HepG2 (cell line): Measurements from ENCODE around the gene C5orf15. TPM values are rescaled to one million over a fixed set of nuclear protein-coding genes. Genes with fewer than 3 reads are reported as not detected.

Experiments used
- AGO2 ChIP-seq: fragments of 200-400 bp; formaldehyde crosslinking; optimal IDR thresholded peaks from 2 replicates; pipeline ENCODE3; 2017; ENCODE audit warnings: mild to moderate bottlenecking, low read depth, low read length, moderate library complexity
- GABPB1 ChIP-seq: IDR thresholded peaks from 2 replicates; pipeline ENCODE4 v1.6.1; 2016; ENCODE audit warnings: mild to moderate bottlenecking, missing genetic modification reagents, moderate library complexity, missing compliant biosample characterization
- GATA4 ChIP-seq: sonication (generic); IDR thresholded peaks from 2 replicates; pipeline ENCODE4 v1.6.1; 2016; ENCODE audit warnings: antibody characterized with exemption, low read depth, borderline replicate concordance
- HNRNPLL ChIP-seq: fragments of 200-400 bp; formaldehyde crosslinking; IDR thresholded peaks from 2 replicates; pipeline ENCODE4 v1.6.1; 2017; ENCODE audit warnings: mild to moderate bottlenecking, low read depth, low read length; ENCODE audit not compliant: poor library complexity, severe bottlenecking
- MED8 ChIP-seq: sonication (generic); formaldehyde crosslinking; IDR thresholded peaks from 2 replicates; pipeline ENCODE4 v1.8.1; 2023; ENCODE audit warnings: mild to moderate bottlenecking, missing genetic modification reagents; ENCODE audit not compliant: insufficient replicate concordance
- NKX3-1 ChIP-seq: sonication (generic); formaldehyde crosslinking; IDR thresholded peaks from 2 replicates; pipeline ENCODE4 v1.5.0; 2020; ENCODE audit warnings: missing genetic modification reagents
- NR2C2 ChIP-seq: sonication (generic); formaldehyde crosslinking; IDR thresholded peaks from 2 replicates; pipeline ENCODE4 v1.4.0; 2020; ENCODE audit warnings: missing genetic modification reagents, mild to moderate bottlenecking, moderate library complexity, borderline replicate concordance
- PHF8 ChIP-seq: sonication (generic); formaldehyde crosslinking; IDR thresholded peaks from 2 replicates; pipeline ENCODE4 v1.5.0; 2020; ENCODE audit warnings: missing genetic modification reagents
- SAFB2 ChIP-seq: sonication (generic); formaldehyde crosslinking; IDR thresholded peaks from 2 replicates; pipeline ENCODE4 v1.5.1; 2020; ENCODE audit warnings: missing genetic modification reagents, low read depth, mild to moderate bottlenecking, borderline replicate concordance
- YEATS4 ChIP-seq: sonication (generic); formaldehyde crosslinking; IDR thresholded peaks from 2 replicates; pipeline ENCODE4 v1.4.0; 2020; ENCODE audit warnings: missing genetic modification reagents, borderline replicate concordance
- ZBTB8A ChIP-seq: sonication (generic); formaldehyde crosslinking; IDR thresholded peaks from 2 replicates; pipeline ENCODE4 v1.4.0; 2020; ENCODE audit warnings: mild to moderate bottlenecking, low read depth, missing genetic modification reagents, borderline replicate concordance
- ZNF234 ChIP-seq: sonication (generic); formaldehyde crosslinking; conservative IDR thresholded peaks from 2 replicates; pipeline ENCODE4 v1.5.1; 2020; ENCODE audit warnings: mild to moderate bottlenecking, missing genetic modification reagents
- ZNF343 ChIP-seq: sonication (generic); formaldehyde crosslinking; IDR thresholded peaks from 2 replicates; pipeline ENCODE4 v1.4.0; 2020; ENCODE audit warnings: mild to moderate bottlenecking, missing genetic modification reagents
- ZNF558 ChIP-seq: sonication (generic); formaldehyde crosslinking; IDR thresholded peaks from 2 replicates; pipeline ENCODE4 v1.9.0; 2022; ENCODE audit warnings: mild to moderate bottlenecking, missing genetic modification reagents, borderline replicate concordance
- ZNF674 ChIP-seq: sonication (generic); formaldehyde crosslinking; IDR thresholded peaks from 2 replicates; pipeline ENCODE4 v1.5.0; 2020; ENCODE audit warnings: low read depth, mild to moderate bottlenecking, missing genetic modification reagents
- polyA plus RNA-seq, 8 experiments: library from polyadenylated mRNA; depleted of rRNA in 3 of 8; stranded (reverse) in 7 of 8; unstranded in 1 of 8; fragments of >200 nt; fragmentation: Illumina TruSeq in 4 of 8; extraction: Trizol in 4 of 8; gene quantifications; 2 replicates each; pipeline versions ENCODE4 v1.2.1 to v1.2.3, GENCODE V29; 2011 to 2016; ENCODE audit warnings: low read depth in 4 of 8, missing spikeins in 1 of 8, mixed read lengths in 1 of 8; ENCODE audit not compliant: insufficient read depth in 1 of 8
- total RNA-seq, 5 experiments: library from RNA; depleted of rRNA; stranded (reverse); fragments of >200 nt; fragmentation: Illumina TruSeq; extraction: Trizol; gene quantifications; 2 replicates each; pipeline ENCODE4 v1.2.3, GENCODE V29; 2016; ENCODE audit warnings: low read depth in 1 of 5
- TF ChIP-seq, protein P1 (sequence below), 2 experiments: sonication (generic) in 1 of 2; formaldehyde crosslinking in 1 of 2; IDR thresholded peaks; 2 replicates each; pipeline versions ENCODE4 v1.4.0 to v1.6.1; 2016 to 2020; ENCODE audit warnings: borderline replicate concordance in 1 of 2, low read depth in 1 of 2, mild to moderate bottlenecking in 1 of 2, missing genetic modification reagents in 1 of 2
- TF ChIP-seq, protein P2 (sequence below): sonication (generic); formaldehyde crosslinking; IDR thresholded peaks from 2 replicates; pipeline ENCODE4 v1.4.0; 2020; ENCODE audit warnings: mild to moderate bottlenecking, missing genetic modification reagents
- TF ChIP-seq, protein P3 (sequence below): sonication (generic); formaldehyde crosslinking; IDR thresholded peaks from 2 replicates; pipeline ENCODE4 v1.8.0; 2023; ENCODE audit warnings: mild to moderate bottlenecking, missing genetic modification reagents
- TF ChIP-seq, protein P4 (sequence below): sonication (generic); formaldehyde crosslinking; IDR thresholded peaks from 2 replicates; pipeline ENCODE4 v1.5.0; 2020; ENCODE audit warnings: mild to moderate bottlenecking, missing genetic modification reagents

Gene C5orf15
- total and polyA plus RNA-seq, 2 of the 13 experiments (the other 11 are each of a cell fraction or from before 2014, with no cell fraction given), result 58.5 to 82.7 TPM

DNA sequence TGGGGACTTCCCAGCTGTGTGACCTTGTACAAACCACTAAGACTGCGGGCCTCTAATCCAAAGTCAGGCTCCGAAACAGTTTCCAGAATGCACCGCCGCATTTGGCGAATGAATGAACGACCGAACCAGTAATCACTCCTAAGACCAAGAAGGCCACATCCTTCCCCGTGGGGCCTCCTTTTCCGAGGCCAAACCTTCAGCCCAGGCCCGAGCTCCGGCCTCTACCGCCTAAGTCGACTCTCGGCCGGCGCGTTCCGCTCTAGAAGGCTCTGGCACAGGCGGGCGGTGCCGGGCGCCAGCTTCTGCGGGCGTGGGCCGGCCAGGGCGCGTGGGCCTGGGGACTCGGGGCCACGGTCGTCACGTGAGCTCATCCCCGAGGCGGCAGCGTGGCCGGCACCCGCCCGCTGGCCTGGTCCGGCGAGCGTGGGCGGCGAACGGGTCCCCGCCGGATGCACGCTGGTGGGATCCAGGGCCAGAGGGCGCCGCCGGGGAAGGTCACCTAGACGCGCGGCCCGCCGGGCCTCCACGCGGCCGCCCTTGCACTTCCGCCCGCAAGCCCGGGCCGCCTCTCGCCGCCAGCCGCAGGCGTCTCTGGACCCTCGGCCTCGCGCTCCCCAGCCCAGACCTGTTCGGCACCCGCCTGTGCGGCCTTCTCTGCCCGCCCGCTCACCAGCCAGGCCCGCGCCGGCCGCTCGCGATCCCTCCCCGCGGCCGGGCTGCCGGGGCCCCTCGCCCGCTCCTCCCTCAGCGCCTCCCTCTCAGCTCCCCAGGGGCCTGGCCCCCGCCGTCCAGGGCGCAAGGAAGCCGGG, 35.6 kb upstream of the C5orf15 start (continued):
- TF ChIP-seq, protein P1, sequence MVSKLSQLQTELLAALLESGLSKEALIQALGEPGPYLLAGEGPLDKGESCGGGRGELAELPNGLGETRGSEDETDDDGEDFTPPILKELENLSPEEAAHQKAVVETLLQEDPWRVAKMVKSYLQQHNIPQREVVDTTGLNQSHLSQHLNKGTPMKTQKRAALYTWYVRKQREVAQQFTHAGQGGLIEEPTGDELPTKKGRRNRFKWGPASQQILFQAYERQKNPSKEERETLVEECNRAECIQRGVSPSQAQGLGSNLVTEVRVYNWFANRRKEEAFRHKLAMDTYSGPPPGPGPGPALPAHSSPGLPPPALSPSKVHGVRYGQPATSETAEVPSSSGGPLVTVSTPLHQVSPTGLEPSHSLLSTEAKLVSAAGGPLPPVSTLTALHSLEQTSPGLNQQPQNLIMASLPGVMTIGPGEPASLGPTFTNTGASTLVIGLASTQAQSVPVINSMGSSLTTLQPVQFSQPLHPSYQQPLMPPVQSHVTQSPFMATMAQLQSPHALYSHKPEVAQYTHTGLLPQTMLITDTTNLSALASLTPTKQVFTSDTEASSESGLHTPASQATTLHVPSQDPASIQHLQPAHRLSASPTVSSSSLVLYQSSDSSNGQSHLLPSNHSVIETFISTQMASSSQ (IDR thresholded peaks at IDR 0.05; ENCODE audit: low read depth), result no peak
- TF ChIP-seq, protein P1 (CRISPR knock-in tag; IDR thresholded peaks at IDR 0.05; ENCODE audit: borderline replicate concordance), result no peak
- TF ChIP-seq NKX3-1 (CRISPR knock-in tag) (peak; percentile 22; the same call in 1 of the 2 replicates), NR2C2 (CRISPR knock-in tag) (peak; percentile 17; the same call in 1 of the 2 replicates), ZNF234 (CRISPR knock-in tag) (0 out of 2 replicates have a peak, but pooled peaks have one; percentile 7), ZBTB8A (CRISPR knock-in tag) (no peak), MED8 (CRISPR knock-in tag) (no peak), SAFB2 (CRISPR knock-in tag) (no peak), GABPB1 (CRISPR knock-in tag) (peak; percentile 45; the same call in 1 of the 2 replicates), GATA4 (no peak), ZNF343 (CRISPR knock-in tag) (no peak), ZNF558 (CRISPR knock-in tag) (peak; percentile 47; the same call in 1 of the 2 replicates), HNRNPLL (no peak), AGO2 (peak; percentile 81), ZNF674 (CRISPR knock-in tag) (0 out of 2 replicates have a peak, but pooled peaks have one; percentile 76), YEATS4 (CRISPR knock-in tag) (peak; percentile 29; the same call in 1 of the 2 replicates), PHF8 (CRISPR knock-in tag) (peak; percentile 40; the same call in 1 of the 2 replicates)
- TF ChIP-seq, protein P2, sequence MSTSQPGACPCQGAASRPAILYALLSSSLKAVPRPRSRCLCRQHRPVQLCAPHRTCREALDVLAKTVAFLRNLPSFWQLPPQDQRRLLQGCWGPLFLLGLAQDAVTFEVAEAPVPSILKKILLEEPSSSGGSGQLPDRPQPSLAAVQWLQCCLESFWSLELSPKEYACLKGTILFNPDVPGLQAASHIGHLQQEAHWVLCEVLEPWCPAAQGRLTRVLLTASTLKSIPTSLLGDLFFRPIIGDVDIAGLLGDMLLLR, result peak; percentile 7; the same call in 1 of the 2 replicates
- TF ChIP-seq, protein P3, sequence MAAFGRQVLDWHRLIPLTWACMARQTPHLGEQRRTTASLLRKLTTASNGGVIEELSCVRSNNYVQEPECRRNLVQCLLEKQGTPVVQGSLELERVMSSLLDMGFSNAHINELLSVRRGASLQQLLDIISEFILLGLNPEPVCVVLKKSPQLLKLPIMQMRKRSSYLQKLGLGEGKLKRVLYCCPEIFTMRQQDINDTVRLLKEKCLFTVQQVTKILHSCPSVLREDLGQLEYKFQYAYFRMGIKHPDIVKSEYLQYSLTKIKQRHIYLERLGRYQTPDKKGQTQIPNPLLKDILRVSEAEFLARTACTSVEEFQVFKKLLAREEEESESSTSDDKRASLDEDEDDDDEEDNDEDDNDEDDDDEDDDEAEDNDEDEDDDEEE (CRISPR knock-in tag), result peak; percentile 54; the same call in 1 of the 2 replicates
- TF ChIP-seq, protein P4, sequence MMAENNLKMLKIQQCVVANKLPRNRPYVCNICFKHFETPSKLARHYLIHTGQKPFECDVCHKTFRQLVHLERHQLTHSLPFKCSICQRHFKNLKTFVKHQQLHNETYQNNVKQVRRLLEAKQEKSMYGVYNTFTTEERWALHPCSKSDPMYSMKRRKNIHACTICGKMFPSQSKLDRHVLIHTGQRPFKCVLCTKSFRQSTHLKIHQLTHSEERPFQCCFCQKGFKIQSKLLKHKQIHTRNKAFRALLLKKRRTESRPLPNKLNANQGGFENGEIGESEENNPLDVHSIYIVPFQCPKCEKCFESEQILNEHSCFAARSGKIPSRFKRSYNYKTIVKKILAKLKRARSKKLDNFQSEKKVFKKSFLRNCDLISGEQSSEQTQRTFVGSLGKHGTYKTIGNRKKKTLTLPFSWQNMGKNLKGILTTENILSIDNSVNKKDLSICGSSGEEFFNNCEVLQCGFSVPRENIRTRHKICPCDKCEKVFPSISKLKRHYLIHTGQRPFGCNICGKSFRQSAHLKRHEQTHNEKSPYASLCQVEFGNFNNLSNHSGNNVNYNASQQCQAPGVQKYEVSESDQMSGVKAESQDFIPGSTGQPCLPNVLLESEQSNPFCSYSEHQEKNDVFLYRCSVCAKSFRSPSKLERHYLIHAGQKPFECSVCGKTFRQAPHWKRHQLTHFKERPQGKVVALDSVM (CRISPR knock-in tag), result peak; percentile 39; the same call in 1 of the 2 replicates
